HEK293 (cell line): ENCODE measurements around the gene IFNA2.
A peak's percentile ranks its signal among the peaks of the same experiment; 100 is the strongest.

Experiments
- AEBP2 ChIP-seq: fragments of 450-650 bp; formaldehyde crosslinking; IDR thresholded peaks from 2 replicates; pipeline ENCODE4 v1.5.1; 2016; ENCODE audit warnings: missing biosample characterization, missing genetic modification characterization, borderline replicate concordance
- HIC1 ChIP-seq: fragments of 450-650 bp; formaldehyde crosslinking; IDR thresholded peaks from 2 replicates; pipeline ENCODE4 v1.5.1; 2016; ENCODE audit warnings: missing biosample characterization, missing genetic modification characterization
- KLF9 ChIP-seq: fragments of 450-650 bp; formaldehyde crosslinking; IDR thresholded peaks from 2 replicates; pipeline ENCODE4 v1.5.1; 2016; ENCODE audit warnings: missing biosample characterization, missing genetic modification characterization, low read depth
- OSR2 ChIP-seq: fragments of 450-650 bp; formaldehyde crosslinking; IDR thresholded peaks from 2 replicates; pipeline ENCODE4 v1.5.1; 2016; ENCODE audit warnings: missing biosample characterization, missing genetic modification characterization
- PRDM4 ChIP-seq: fragments of 450-650 bp; formaldehyde crosslinking; IDR thresholded peaks from 2 replicates; pipeline ENCODE4 v1.5.1; 2017; ENCODE audit warnings: missing biosample characterization, missing genetic modification characterization
- SP7 ChIP-seq: fragments of 450-650 bp; formaldehyde crosslinking; IDR thresholded peaks from 2 replicates; pipeline ENCODE4 v1.5.1; 2016; ENCODE audit warnings: missing biosample characterization, missing genetic modification characterization
- ZBTB21 ChIP-seq: fragments of 450-650 bp; formaldehyde crosslinking; IDR thresholded peaks from 2 replicates; pipeline ENCODE4 v1.5.1; 2017; ENCODE audit warnings: missing biosample characterization, missing genetic modification characterization
- ZBTB7A ChIP-seq: fragments of 450-650 bp; formaldehyde crosslinking; IDR thresholded peaks from 2 replicates; pipeline ENCODE4 v1.5.1; 2016; ENCODE audit warnings: low read depth, missing biosample characterization, missing genetic modification characterization
- ZFP41 ChIP-seq: fragments of 450-650 bp; formaldehyde crosslinking; IDR thresholded peaks from 2 replicates; pipeline ENCODE4 v1.5.1; 2016; ENCODE audit warnings: missing biosample characterization, missing genetic modification characterization, borderline replicate concordance
- ZFP69B ChIP-seq: fragments of 450-650 bp; formaldehyde crosslinking; IDR thresholded peaks from 2 replicates; pipeline ENCODE4 v1.5.1; 2016; ENCODE audit warnings: missing biosample characterization, missing genetic modification characterization
- ZNF114 ChIP-seq: fragments of 450-650 bp; formaldehyde crosslinking; IDR thresholded peaks from 2 replicates; pipeline ENCODE4 v1.5.0; 2017; ENCODE audit warnings: missing biosample characterization, missing genetic modification characterization
- ZNF138 ChIP-seq: fragments of 450-650 bp; formaldehyde crosslinking; IDR thresholded peaks from 2 replicates; pipeline ENCODE4 v1.5.1; 2016; ENCODE audit warnings: missing biosample characterization, missing genetic modification characterization, borderline replicate concordance
- ZNF2 ChIP-seq: fragments of 450-650 bp; formaldehyde crosslinking; IDR thresholded peaks from 2 replicates; pipeline ENCODE4 v1.5.1; 2016; ENCODE audit warnings: missing biosample characterization, missing genetic modification characterization
- ZNF248 ChIP-seq: fragments of 450-650 bp; formaldehyde crosslinking; IDR thresholded peaks from 2 replicates; pipeline ENCODE4 v1.5.1; 2017; ENCODE audit warnings: missing biosample characterization, missing genetic modification characterization
- ZNF302 ChIP-seq: fragments of 450-650 bp; formaldehyde crosslinking; IDR thresholded peaks from 2 replicates; pipeline ENCODE4 v1.5.1; 2016; ENCODE audit warnings: missing biosample characterization, missing genetic modification characterization, low read depth
- ZNF335 ChIP-seq: fragments of 450-650 bp; formaldehyde crosslinking; conservative IDR thresholded peaks from 2 replicates; pipeline ENCODE4 v1.5.1; 2016; ENCODE audit warnings: missing biosample characterization, missing genetic modification characterization
- ZNF350 ChIP-seq: fragments of 450-650 bp; formaldehyde crosslinking; IDR thresholded peaks from 2 replicates; pipeline ENCODE4 v1.5.0; 2017; ENCODE audit warnings: missing biosample characterization, mild to moderate bottlenecking, missing genetic modification characterization
- ZNF416 ChIP-seq: fragments of 450-650 bp; formaldehyde crosslinking; IDR thresholded peaks from 2 replicates; pipeline ENCODE4 v1.5.1; 2016; ENCODE audit warnings: missing biosample characterization, missing genetic modification characterization
- ZNF426 ChIP-seq: fragments of 450-650 bp; formaldehyde crosslinking; IDR thresholded peaks from 2 replicates; pipeline ENCODE4 v1.5.1; 2017; ENCODE audit warnings: missing biosample characterization, missing genetic modification characterization, mild to moderate bottlenecking, inconsistent platforms, moderate library complexity
- ZNF48 ChIP-seq: fragments of 450-650 bp; formaldehyde crosslinking; IDR thresholded peaks from 2 replicates; pipeline ENCODE4 v1.5.1; 2016; ENCODE audit warnings: missing biosample characterization, missing genetic modification characterization
- ZNF610 ChIP-seq: fragments of 450-650 bp; formaldehyde crosslinking; IDR thresholded peaks from 2 replicates; pipeline ENCODE4 v1.5.1; 2016; ENCODE audit warnings: missing biosample characterization, missing genetic modification characterization, borderline replicate concordance
- ZNF654 ChIP-seq: fragments of 450-650 bp; formaldehyde crosslinking; IDR thresholded peaks from 2 replicates; pipeline ENCODE4 v1.5.1; 2016; ENCODE audit warnings: low read depth, missing biosample characterization, missing genetic modification characterization
- ZNF658 ChIP-seq: fragments of 450-650 bp; formaldehyde crosslinking; IDR thresholded peaks from 2 replicates; pipeline ENCODE4; 2016; ENCODE audit warnings: missing biosample characterization, missing genetic modification characterization
- ZNF777 ChIP-seq: fragments of 450-650 bp; formaldehyde crosslinking; IDR thresholded peaks from 2 replicates; pipeline ENCODE4 v1.5.1; 2017; ENCODE audit warnings: missing biosample characterization, missing genetic modification characterization, borderline replicate concordance
- TF ChIP-seq, protein P1 (sequence below): fragments of 450-650 bp; IDR thresholded peaks from 2 replicates; pipeline ENCODE4 v1.5.1; 2018; ENCODE audit warnings: missing biosample characterization, mild to moderate bottlenecking, missing genetic modification characterization
- TF ChIP-seq, protein P2 (sequence below): fragments of 450-650 bp; formaldehyde crosslinking; IDR thresholded peaks from 2 replicates; pipeline ENCODE4 v1.5.1; 2016; ENCODE audit warnings: missing biosample characterization, missing genetic modification characterization
- TF ChIP-seq, protein P3 (sequence below): fragments of 450-650 bp; formaldehyde crosslinking; IDR thresholded peaks from 2 replicates; pipeline ENCODE4 v1.5.1; 2016; ENCODE audit warnings: missing biosample characterization, missing genetic modification characterization

Gene IFNA2

GRCh38 chr9:21395778-21396717 is 10.8 kb upstream of the IFNA2 start (continued):
- TF ChIP-seq HIC1 (tag by site-specific recombination) (no peak), ZNF426 (tag by site-specific recombination) (no peak), ZNF416 (tag by site-specific recombination) (no peak), ZBTB7A (no peak; the same call in 1 of the 2 replicates), ZNF138 (tag by site-specific recombination) (no peak), ZNF48 (tag by site-specific recombination) (no peak), SP7 (tag by site-specific recombination) (0 out of 2 replicates have a peak, but pooled peaks have one; percentile 33), ZFP69B (peak; percentile 68; the same call in 1 of the 2 replicates), ZNF335 (0 out of 2 replicates have a peak, but pooled peaks have one; percentile 45), ZNF114 (tag by site-specific recombination) (no peak), ZNF2 (tag by site-specific recombination) (peak; percentile 92), ZNF302 (tag by site-specific recombination) (no peak), PRDM4 (tag by site-specific recombination) (no peak), ZNF350 (tag by site-specific recombination) (no peak), AEBP2 (tag by site-specific recombination) (no peak), ZNF777 (tag by site-specific recombination) (no peak), KLF9 (no peak), ZBTB21 (tag by site-specific recombination) (no peak), ZNF610 (tag by site-specific recombination) (no peak), ZFP41 (no peak), ZNF654 (tag by site-specific recombination) (peak; percentile 32), ZNF248 (no peak), OSR2 (tag by site-specific recombination) (no peak), ZNF658 (no peak)
- TF ChIP-seq, protein P1, sequence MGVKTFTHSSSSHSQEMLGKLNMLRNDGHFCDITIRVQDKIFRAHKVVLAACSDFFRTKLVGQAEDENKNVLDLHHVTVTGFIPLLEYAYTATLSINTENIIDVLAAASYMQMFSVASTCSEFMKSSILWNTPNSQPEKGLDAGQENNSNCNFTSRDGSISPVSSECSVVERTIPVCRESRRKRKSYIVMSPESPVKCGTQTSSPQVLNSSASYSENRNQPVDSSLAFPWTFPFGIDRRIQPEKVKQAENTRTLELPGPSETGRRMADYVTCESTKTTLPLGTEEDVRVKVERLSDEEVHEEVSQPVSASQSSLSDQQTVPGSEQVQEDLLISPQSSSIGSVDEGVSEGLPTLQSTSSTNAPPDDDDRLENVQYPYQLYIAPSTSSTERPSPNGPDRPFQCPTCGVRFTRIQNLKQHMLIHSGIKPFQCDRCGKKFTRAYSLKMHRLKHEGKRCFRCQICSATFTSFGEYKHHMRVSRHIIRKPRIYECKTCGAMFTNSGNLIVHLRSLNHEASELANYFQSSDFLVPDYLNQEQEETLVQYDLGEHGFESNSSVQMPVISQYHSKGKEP (tag by site-specific recombination), result no peak
- TF ChIP-seq, protein P2, sequence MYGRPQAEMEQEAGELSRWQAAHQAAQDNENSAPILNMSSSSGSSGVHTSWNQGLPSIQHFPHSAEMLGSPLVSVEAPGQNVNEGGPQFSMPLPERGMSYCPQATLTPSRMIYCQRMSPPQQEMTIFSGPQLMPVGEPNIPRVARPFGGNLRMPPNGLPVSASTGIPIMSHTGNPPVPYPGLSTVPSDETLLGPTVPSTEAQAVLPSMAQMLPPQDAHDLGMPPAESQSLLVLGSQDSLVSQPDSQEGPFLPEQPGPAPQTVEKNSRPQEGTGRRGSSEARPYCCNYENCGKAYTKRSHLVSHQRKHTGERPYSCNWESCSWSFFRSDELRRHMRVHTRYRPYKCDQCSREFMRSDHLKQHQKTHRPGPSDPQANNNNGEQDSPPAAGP, result no peak
- TF ChIP-seq, protein P3, sequence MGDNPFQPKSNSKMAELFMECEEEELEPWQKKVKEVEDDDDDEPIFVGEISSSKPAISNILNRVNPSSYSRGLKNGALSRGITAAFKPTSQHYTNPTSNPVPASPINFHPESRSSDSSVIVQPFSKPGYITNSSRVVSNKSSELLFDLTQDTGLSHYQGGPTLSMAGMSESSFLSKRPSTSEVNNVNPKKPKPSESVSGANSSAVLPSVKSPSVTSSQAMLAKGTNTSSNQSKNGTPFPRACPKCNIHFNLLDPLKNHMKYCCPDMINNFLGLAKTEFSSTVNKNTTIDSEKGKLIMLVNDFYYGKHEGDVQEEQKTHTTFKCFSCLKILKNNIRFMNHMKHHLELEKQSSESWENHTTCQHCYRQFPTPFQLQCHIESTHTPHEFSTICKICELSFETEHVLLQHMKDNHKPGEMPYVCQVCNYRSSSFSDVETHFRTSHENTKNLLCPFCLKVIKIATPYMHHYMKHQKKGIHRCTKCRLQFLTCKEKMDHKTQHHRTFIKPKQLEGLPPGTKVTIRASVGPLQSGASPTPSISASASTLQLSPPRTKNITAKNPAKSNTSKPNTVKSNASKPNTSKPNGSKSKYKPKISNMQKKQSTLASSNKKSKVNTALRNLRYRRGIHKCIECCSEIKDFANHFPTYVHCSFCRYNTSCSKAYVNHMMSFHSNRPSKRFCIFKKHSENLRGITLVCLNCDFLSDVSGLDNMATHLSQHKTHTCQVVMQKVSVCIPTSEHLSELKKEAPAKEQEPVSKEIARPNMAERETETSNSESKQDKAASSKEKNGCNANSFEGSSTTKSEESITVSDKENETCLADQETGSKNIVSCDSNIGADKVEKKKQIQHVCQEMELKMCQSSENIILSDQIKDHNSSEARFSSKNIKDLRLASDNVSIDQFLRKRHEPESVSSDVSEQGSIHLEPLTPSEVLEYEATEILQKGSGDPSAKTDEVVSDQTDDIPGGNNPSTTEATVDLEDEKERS (tag by site-specific recombination), result no peak
